ENCODE data around the gene PARD6B.
"Not testable (repeated sequence)": the region's sequence is repeated elsewhere in the genome, so short reads cannot be mapped to it uniquely, and the experiment has no call there.

PARD6B gene

GRCh38 chr20:50711113-50711825 lies 20.1 kb upstream of the PARD6B start:
- H3K4me3 ChIP-seq (ENCODE audit: insufficient read depth, low read length, poor library complexity, severe bottlenecking): no peak overlapping the region
- H3K9ac ChIP-seq (ENCODE audit: low read length): no peak overlapping the region
- no peak overlapping the region for H3K4me2 ChIP-seq (ENCODE audit: low read depth, low read length, poor library complexity, severe bottlenecking)
- no peak overlapping the region for H2AFZ ChIP-seq (ENCODE audit: low read depth, low read length, severe bottlenecking)
- H3K27me3 ChIP-seq (ENCODE audit: low read length): no peaks in the 10 kb centered on the region
- TF ChIP-seq EZH2phosphoT487 (conservative IDR thresholded peaks at IDR 0.05; ENCODE audit: low read length) (no peak), CTCF (IDR thresholded peaks at IDR 0.05; ENCODE audit: insufficient read depth, low read length, poor library complexity, severe bottlenecking) (no peak)
- no peaks in the 10 kb centered on the region for H3K36me3 ChIP-seq (ENCODE audit: low read length)
- no peaks in the 10 kb centered on the region for H3K9me3 ChIP-seq (ENCODE audit: insufficient read depth, low read length)
- no peaks in the 10 kb centered on the region for H3F3A ChIP-seq (ENCODE audit: insufficient read depth)
- H3K79me2 ChIP-seq (ENCODE audit: insufficient read depth, low read length): no peaks in the 10 kb centered on the region
- no peaks in the 10 kb centered on the region for H4K20me1 ChIP-seq (ENCODE audit: low read depth, low read length)
- H3K9me2 ChIP-seq (replicated peaks; ENCODE audit: insufficient read depth, low read length): no peaks in the 10 kb centered on the region
- H3K27ac ChIP-seq (ENCODE audit: low read depth, low read length): no peak overlapping the region

- Histone ChIP-seq H3K4me3 (ENCODE audit: insufficient read depth, low read length, poor library complexity, severe bottlenecking) (no peak overlapping the region), H4K20me1 (ENCODE audit: low read depth, low read length) (no peaks in the 10 kb centered on the region), H3K27me3 (ENCODE audit: low read length) (no peaks in the 10 kb centered on the region), H3F3A (ENCODE audit: insufficient read depth) (no peaks in the 10 kb centered on the region), H3K9me3 (ENCODE audit: insufficient read depth, low read length) (no peaks in the 10 kb centered on the region), H3K27ac (ENCODE audit: low read depth, low read length) (no peak overlapping the region), H3K9me2 (replicated peaks; ENCODE audit: insufficient read depth, low read length) (no peaks in the 10 kb centered on the region), H3K79me2 (ENCODE audit: insufficient read depth, low read length) (no peaks in the 10 kb centered on the region), H3K4me2 (ENCODE audit: low read depth, low read length, poor library complexity, severe bottlenecking) (no peak overlapping the region), H3K36me3 (ENCODE audit: low read length) (no peaks in the 10 kb centered on the region), H2AFZ (ENCODE audit: low read depth, low read length, severe bottlenecking) (no peak overlapping the region), H3K9ac (ENCODE audit: low read length) (no peak overlapping the region)
- no peak for TF ChIP-seq EZH2phosphoT487 (conservative IDR thresholded peaks at IDR 0.05; ENCODE audit: low read length)
Observed at GRCh38 chr20:50712771-50713656, 18.4 kb upstream of the PARD6B start.

GRCh38 chr20:50713657-50714101 lies 17.7 kb upstream of the PARD6B start:
- H2AFZ ChIP-seq (ENCODE audit: low read depth, low read length, severe bottlenecking): no peak overlapping the region

GRCh38 chr20:50714426-50714825 lies 17.0 kb upstream of the PARD6B start:
- H3K9me3 ChIP-seq (ENCODE audit: insufficient read depth, low read length); H4K20me1 ChIP-seq (ENCODE audit: low read depth, low read length); H3K27me3 ChIP-seq (ENCODE audit: low read length); H3K36me3 ChIP-seq (ENCODE audit: low read length); H3K4me2 ChIP-seq (ENCODE audit: low read depth, low read length, poor library complexity, severe bottlenecking); H3K79me2 ChIP-seq (ENCODE audit: insufficient read depth, low read length); H2AFZ ChIP-seq (ENCODE audit: low read depth, low read length, severe bottlenecking); H3K4me3 ChIP-seq (ENCODE audit: insufficient read depth, low read length, poor library complexity, severe bottlenecking); H3K9ac ChIP-seq (ENCODE audit: low read length); H3F3A ChIP-seq (ENCODE audit: insufficient read depth); H3K27ac ChIP-seq (ENCODE audit: low read depth, low read length); H3K9me2 ChIP-seq (replicated peaks; ENCODE audit: insufficient read depth, low read length): not testable (repeated sequence)

More at GRCh38 chr20:50713657-50714101, 17.7 kb upstream of the PARD6B start:
- Histone ChIP-seq H4K20me1 (ENCODE audit: low read depth, low read length) (no peaks in the 10 kb centered on the region), H3K4me3 (ENCODE audit: insufficient read depth, low read length, poor library complexity, severe bottlenecking) (no peak overlapping the region), H3K79me2 (ENCODE audit: insufficient read depth, low read length) (no peaks in the 10 kb centered on the region), H3K9me3 (ENCODE audit: insufficient read depth, low read length) (no peaks in the 10 kb centered on the region), H3F3A (ENCODE audit: insufficient read depth) (no peaks in the 10 kb centered on the region), H3K36me3 (ENCODE audit: low read length) (no peaks in the 10 kb centered on the region), H3K4me2 (ENCODE audit: low read depth, low read length, poor library complexity, severe bottlenecking) (no peak overlapping the region), H3K9ac (ENCODE audit: low read length) (no peak overlapping the region), H3K9me2 (replicated peaks; ENCODE audit: insufficient read depth, low read length) (no peaks in the 10 kb centered on the region), H3K27ac (ENCODE audit: low read depth, low read length) (no peak overlapping the region), H3K27me3 (ENCODE audit: low read length) (no peaks in the 10 kb centered on the region)
- TF ChIP-seq EZH2phosphoT487 (conservative IDR thresholded peaks at IDR 0.05; ENCODE audit: low read length) (no peak), CTCF (IDR thresholded peaks at IDR 0.05; ENCODE audit: insufficient read depth, low read length, poor library complexity, severe bottlenecking) (no peak)

All from SU-DHL-6 (cell line).